ENCODE measurements around the gene RNASE8. TPM values are rescaled to one million over a fixed set of nuclear protein-coding genes. Genes with fewer than 3 reads are reported as not detected.

Gene RNASE8
- total RNA-seq, 1 donor from 2014 or later = not detected

DNA sequence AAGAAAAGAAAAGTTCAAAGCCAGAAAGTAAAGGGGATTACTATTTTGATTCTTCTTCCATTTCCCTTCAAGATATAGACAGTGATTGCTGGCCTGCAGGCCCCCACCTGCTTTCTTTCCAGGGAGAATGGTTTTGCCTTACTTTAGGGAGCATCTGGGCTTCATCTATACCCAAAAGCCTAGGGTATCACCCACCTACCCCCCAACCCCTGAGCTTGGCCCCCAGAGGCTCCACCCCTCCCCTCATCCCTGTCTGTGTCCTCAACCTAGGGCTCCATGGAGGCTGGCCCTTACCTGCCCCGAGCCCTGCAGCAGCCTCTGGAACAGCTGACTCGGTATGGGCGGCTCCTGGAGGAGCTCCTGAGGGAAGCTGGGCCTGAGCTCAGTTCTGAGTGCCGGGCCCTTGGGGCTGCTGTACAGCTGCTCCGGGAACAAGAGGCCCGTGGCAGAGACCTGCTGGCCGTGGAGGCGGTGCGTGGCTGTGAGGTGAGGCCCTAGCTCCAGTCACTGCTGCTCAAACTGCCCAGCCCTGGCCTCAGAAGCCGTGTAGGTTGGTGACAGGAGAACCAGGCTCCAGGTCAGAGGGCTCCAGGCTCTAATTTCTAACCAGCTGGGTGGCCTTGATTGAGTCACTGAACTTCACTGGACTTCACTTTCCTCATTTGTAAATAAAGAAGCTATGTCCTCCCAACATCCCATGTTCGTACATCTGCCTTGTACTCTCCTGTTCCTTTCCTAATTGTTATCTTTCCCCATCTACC is 26.1 kb downstream of the RNASE8 start:
- Mint-ChIP-seq H3K9me3 (peaks cover 8% of the 10 kb centered on the region), H3K27ac (peak overlapping the region; percentile 47), H3K27me3 (ENCODE audit: insufficient read depth, low read depth) (peaks cover 11% of the 10 kb centered on the region), H3K36me3 (peaks cover 63% of the 10 kb centered on the region), H3K4me1 (peaks cover 26% of the 10 kb centered on the region), H3K4me3 (no peak overlapping the region)
- Histone ChIP-seq H4K20me1 (ENCODE audit: low read depth) (peaks cover 21% of the 10 kb centered on the region), H3K4me2 (no peak overlapping the region), H3K4me1 (peaks cover 4% of the 10 kb centered on the region), H3K9ac (no peak overlapping the region), H3F3A (ENCODE audit: low read depth) (peaks cover 33% of the 10 kb centered on the region), H3K27ac (no peak overlapping the region), H3K79me2 (ENCODE audit: low read depth) (no peaks in the 10 kb centered on the region), H3K27me3 (no peaks in the 10 kb centered on the region), H3K36me3 (peaks cover 2% of the 10 kb centered on the region), H3K4me3 (no peak overlapping the region), H3K9me3 (ENCODE audit: low read depth) (no peaks in the 10 kb centered on the region), H2AFZ (replicated peaks) (no peak overlapping the region)
- no peak for TF ChIP-seq EZH2 (IDR thresholded peaks at IDR 0.05)
- no peak for TF ChIP-seq CTCF (IDR thresholded peaks at IDR 0.05)
- no peak for TF ChIP-seq EZH2phosphoT487 (IDR thresholded peaks at IDR 0.05)
- DNase-seq (ENCODE audit: low spot score) = no peak

DNA sequence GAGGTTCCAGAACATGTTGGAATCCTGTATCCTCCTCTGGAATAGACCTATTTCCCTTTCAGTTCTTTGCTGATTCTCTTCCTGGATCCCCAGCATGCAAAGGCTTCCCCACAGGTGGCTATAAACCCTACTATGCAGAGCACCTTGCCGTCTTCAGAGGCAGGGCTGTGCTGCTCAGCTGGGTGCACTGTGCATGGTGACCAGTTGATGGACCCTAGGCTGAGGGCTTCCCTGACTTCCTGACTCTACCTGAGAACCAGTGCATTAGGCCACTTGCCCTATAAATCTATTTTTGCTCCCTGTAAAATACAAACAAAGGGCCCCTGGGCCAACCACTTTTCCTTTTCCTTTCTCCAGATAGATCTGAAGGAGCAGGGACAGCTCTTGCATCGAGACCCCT is 26.8 kb downstream of the RNASE8 start:
- Histone ChIP-seq H3K4me2 (no peak overlapping the region), H3K27me3 (no peaks in the 10 kb centered on the region), H3K4me1 (peaks cover 4% of the 10 kb centered on the region), H3F3A (ENCODE audit: low read depth) (peaks cover 38% of the 10 kb centered on the region), H2AFZ (replicated peaks) (no peak overlapping the region), H3K36me3 (peaks cover 2% of the 10 kb centered on the region), H3K4me3 (no peak overlapping the region), H3K27ac (no peak overlapping the region), H3K79me2 (ENCODE audit: low read depth) (no peaks in the 10 kb centered on the region), H4K20me1 (ENCODE audit: low read depth) (peaks cover 27% of the 10 kb centered on the region), H3K9ac (no peak overlapping the region), H3K9me3 (ENCODE audit: low read depth) (no peaks in the 10 kb centered on the region)
- Mint-ChIP-seq H3K4me1 (peaks cover 32% of the 10 kb centered on the region), H3K9me3 (peaks cover 9% of the 10 kb centered on the region), H3K36me3 (peaks cover 66% of the 10 kb centered on the region), H3K27ac (peak overlapping the region; percentile 47), H3K4me3 (no peak overlapping the region), H3K27me3 (ENCODE audit: insufficient read depth, low read depth) (peaks cover 15% of the 10 kb centered on the region)
- no peak for TF ChIP-seq EZH2phosphoT487 (IDR thresholded peaks at IDR 0.05)
- no peak for TF ChIP-seq EZH2 (IDR thresholded peaks at IDR 0.05)
- TF ChIP-seq CTCF (IDR thresholded peaks at IDR 0.05) = no peak
- DNase-seq (ENCODE audit: low spot score) = no peak

- Histone ChIP-seq H3K4me3 (no peak overlapping the region), H3K4me2 (no peak overlapping the region), H3K9ac (no peak overlapping the region), H3K36me3 (peaks cover 2% of the 10 kb centered on the region), H4K20me1 (ENCODE audit: low read depth) (peaks cover 35% of the 10 kb centered on the region), H3K27ac (no peak overlapping the region), H3K9me3 (ENCODE audit: low read depth) (no peaks in the 10 kb centered on the region), H3K27me3 (no peaks in the 10 kb centered on the region), H3K79me2 (ENCODE audit: low read depth) (peaks cover 8% of the 10 kb centered on the region), H3K4me1 (peaks cover 4% of the 10 kb centered on the region), H2AFZ (replicated peaks) (no peak overlapping the region), H3F3A (ENCODE audit: low read depth) (peaks cover 47% of the 10 kb centered on the region)
- H3K36me3 Mint-ChIP-seq = peaks cover 63% of the 10 kb centered on the region
- H3K27me3 Mint-ChIP-seq (ENCODE audit: insufficient read depth, low read depth) = peaks cover 19% of the 10 kb centered on the region
- H3K4me1 Mint-ChIP-seq = peaks cover 34% of the 10 kb centered on the region
- no peak for DNase-seq (ENCODE audit: low spot score)
- peaks cover 9% of the 10 kb centered on the region for H3K9me3 Mint-ChIP-seq
- H3K27ac Mint-ChIP-seq = no peak overlapping the region
- peak overlapping the region; percentile 12 for H3K4me3 Mint-ChIP-seq
- no peak for TF ChIP-seq EZH2 (IDR thresholded peaks at IDR 0.05)
- no peak for TF ChIP-seq EZH2phosphoT487 (IDR thresholded peaks at IDR 0.05)
- TF ChIP-seq CTCF (IDR thresholded peaks at IDR 0.05) = no peak
Observed at GRCh38 chr14:21084998-21085853, 27.6 kb downstream of the RNASE8 start.

Measured in neural progenitor cell (in vitro differentiated cells).